BE2C (cell line): ENCODE data around the gene RCL1.
"Not testable (repeated sequence)": the region's sequence is repeated elsewhere in the genome, so short reads cannot be mapped to it uniquely, and the experiment has no call there.

Experiments
- DNase-seq: peaks from one replicate; pipeline ENCODE4 v3.0.0-alpha.2; 2020
- H3K27me3 ChIP-seq: fragments of 250-450 bp; sonication (Bioruptor Pico); 2 replicates; pipeline ENCODE4 v1.5.1; 2020; ENCODE audit warnings: mild to moderate bottlenecking
- H3K36me3 ChIP-seq: fragments of 250-450 bp; sonication (Bioruptor Pico); 2 replicates; pipeline ENCODE4 v1.5.1; 2020; ENCODE audit warnings: mild to moderate bottlenecking
- H3K4me1 ChIP-seq: fragments of 250-450 bp; sonication (Bioruptor Pico); 2 replicates; pipeline ENCODE4 v1.5.1; 2020
- H3K4me3 ChIP-seq: 2 replicates; pipeline ENCODE4 v1.5.1; 2011; ENCODE audit warnings: low read depth, low read length
- H3K9me3 ChIP-seq: fragments of 250-450 bp; sonication (Bioruptor Pico); 2 replicates; pipeline ENCODE4 v1.5.1; 2020
- CTCF ChIP-seq: IDR thresholded peaks from 2 replicates; pipeline ENCODE4 v1.5.1; 2012; ENCODE audit warnings: mild to moderate bottlenecking, low read depth, low read length

Gene RCL1

GRCh38 chr9:4781408-4781807, 11.3 kb upstream of the RCL1 start:
- no peak for DNase-seq
- H3K36me3 ChIP-seq = no peaks in the 10 kb centered on the region
- no peaks in the 10 kb centered on the region for H3K4me1 ChIP-seq
- TF ChIP-seq CTCF = no peak
- no peak overlapping the region for H3K4me3 ChIP-seq
- H3K27me3 ChIP-seq = peaks cover 6% of the 10 kb centered on the region; the same call in 1 of the 2 replicates
- H3K9me3 ChIP-seq = no peaks in the 10 kb centered on the region

- not testable (repeated sequence) for H3K36me3 ChIP-seq, DNase-seq, H3K4me3 ChIP-seq, H3K9me3 ChIP-seq, H3K27me3 ChIP-seq, H3K4me1 ChIP-seq
These were observed 9.6 kb upstream of the RCL1 start for GRCh38 chr9:4783191-4783590.

- Histone ChIP-seq H3K36me3 (no peaks in the 10 kb centered on the region), H3K4me1 (no peaks in the 10 kb centered on the region), H3K9me3 (no peaks in the 10 kb centered on the region), H3K27me3 (no peaks in the 10 kb centered on the region; the same call in 1 of the 2 replicates), H3K4me3 (no peak overlapping the region)
- no peak for TF ChIP-seq CTCF
- no peak for DNase-seq
These were observed 8.3 kb upstream of the RCL1 start for GRCh38 chr9:4784403-4784802.

- H3K9me3 ChIP-seq = no peaks in the 10 kb centered on the region
- no peaks in the 10 kb centered on the region for H3K36me3 ChIP-seq
- no peak for DNase-seq
- no peaks in the 10 kb centered on the region for H3K4me1 ChIP-seq
- TF ChIP-seq CTCF = no peak
- no peaks in the 10 kb centered on the region for H3K27me3 ChIP-seq
- H3K4me3 ChIP-seq = no peak overlapping the region
These were observed 6.1 kb upstream of the RCL1 start for GRCh38 chr9:4786599-4786998.

- no peaks in the 10 kb centered on the region for H3K36me3 ChIP-seq
- no peaks in the 10 kb centered on the region for H3K9me3 ChIP-seq
- DNase-seq = no peak
- no peaks in the 10 kb centered on the region for H3K4me1 ChIP-seq
- no peaks in the 10 kb centered on the region for H3K27me3 ChIP-seq
- H3K4me3 ChIP-seq = no peak overlapping the region
- TF ChIP-seq CTCF = no peak
These were observed 4.9 kb upstream of the RCL1 start for GRCh38 chr9:4787876-4788275.

GRCh38 chr9:4788703-4789102, 4.0 kb upstream of the RCL1 start:
- no peaks in the 10 kb centered on the region for H3K9me3 ChIP-seq
- H3K4me1 ChIP-seq = no peaks in the 10 kb centered on the region
- no peaks in the 10 kb centered on the region for H3K36me3 ChIP-seq
- no peak for TF ChIP-seq CTCF
- H3K4me3 ChIP-seq = no peak overlapping the region
- no peak for DNase-seq
- no peaks in the 10 kb centered on the region for H3K27me3 ChIP-seq

- no peaks in the 10 kb centered on the region for H3K36me3 ChIP-seq
- no peak for TF ChIP-seq CTCF
- H3K9me3 ChIP-seq = no peaks in the 10 kb centered on the region
- no peaks in the 10 kb centered on the region; the same call in 1 of the 2 replicates for H3K4me1 ChIP-seq
- H3K27me3 ChIP-seq = no peaks in the 10 kb centered on the region
- peak overlapping the region; percentile 67 for H3K4me3 ChIP-seq
- no peak for DNase-seq
These were observed 631 bp upstream of the RCL1 start for GRCh38 chr9:4792054-4792571.
